ENCODE data around the gene PPP1R26. TPM values are rescaled to one million over a fixed set of nuclear protein-coding genes. Genes with fewer than 3 reads are reported as not detected.
A peak's percentile ranks its signal among the peaks of the same experiment; 100 is the strongest.

The PPP1R26 gene
- total and polyA plus RNA-seq, 9 of the 15 experiments (the other 6 are each of a cell fraction or from before 2014, with no cell fraction given): 0.77 to 26.8 (median 9.3) TPM

- no peaks in the 10 kb centered on the region for H4K20me1 ChIP-seq (replicated peaks; ENCODE audit: control insufficient read depth, insufficient read depth, low read length)
- H2AFZ ChIP-seq (ENCODE audit: low read depth, low read length): no peak overlapping the region
- H3K4me2 ChIP-seq (ENCODE audit: insufficient read depth, low read length): no peak overlapping the region
- intact Hi-C loops (cut with micrococcal nuclease): no loop called here
- 77% methylated on average over 18 of the region's 18 CpGs for WGBS (ENCODE audit: insufficient coverage, low coverage, missing lambda C conversion rate)
- CTCF ChIA-PET (ENCODE audit: low intra/inter-chr PET ratio): no interaction called here
- DNase-seq (ENCODE audit: extremely low read depth in 1 of 4, low spot score in 3 of 4): no peak
- FAIRE-seq: no peak
- peaks cover 22% of the 10 kb centered on the region; the same call in 1 of the 3 replicates for H3K36me3 ChIP-seq (ENCODE audit: control insufficient read depth, insufficient read depth, low read length)
- in situ Hi-C loops (cut with MboI): no loop called here
- peaks cover 2 to 15% of the 10 kb centered on the region in 2 experiments; a peak in 2 of 5 replicates for H3K4me1 ChIP-seq (replicated peaks in 1 of 2; ENCODE audit: control insufficient read depth in 2 of 2, insufficient read depth in 2 of 2, low read length in 2 of 2)
- no peak overlapping the region for H3K4me3 ChIP-seq
- no peak overlapping the region for H3K27ac ChIP-seq (ENCODE audit: extremely low read depth, low read depth, low read length)
- H3K27me3 ChIP-seq (ENCODE audit: control insufficient read depth in 2 of 2, insufficient read depth in 2 of 2, low read length in 2 of 2): no peaks in the 10 kb centered on the region
- no TSS peak for BruUV-seq (replicated peaks)
- TF ChIP-seq SIN3B (IDR thresholded peaks at IDR 0.05; ENCODE audit: low read depth): no peak
- no peak for TF ChIP-seq NFXL1 (CRISPR knock-in tag; IDR thresholded peaks at IDR 0.05)
- TF ChIP-seq NR4A1 (CRISPR knock-in tag; IDR thresholded peaks at IDR 0.05): no peak
- TF ChIP-seq NR4A1 (tag; IDR thresholded peaks at IDR 0.05): no peak
- no peak for TF ChIP-seq CEBPG (CRISPR knock-in tag; IDR thresholded peaks at IDR 0.05)
- no peak for TF ChIP-seq CEBPG (tag; conservative IDR thresholded peaks at IDR 0.05 in 1 of 2, IDR thresholded peaks at IDR 0.05 in 1 of 2)
- TF ChIP-seq HNRNPUL1 (IDR thresholded peaks at IDR 0.05; ENCODE audit: low read length): no peak
- TF ChIP-seq POLR2G (IDR thresholded peaks at IDR 0.05; ENCODE audit: low read depth, low read length): 0 out of 2 replicates have a peak, but pooled peaks have one; percentile 20
- no peak for TF ChIP-seq XRCC3 (IDR thresholded peaks at IDR 0.05)
- TF ChIP-seq GTF2A2 (tag; IDR thresholded peaks at IDR 0.05): no peak
- no peaks in the 10 kb centered on the region for H3K79me2 ChIP-seq (ENCODE audit: control insufficient read depth, insufficient read depth, low read length)
- ATAC-seq: no peak
- H3K9me3 ChIP-seq (replicated peaks; ENCODE audit: control insufficient read depth, insufficient read depth, low read depth, low read length): no peaks in the 10 kb centered on the region
- no peaks in the 10 kb centered on the region for H3K9me1 ChIP-seq (ENCODE audit: control insufficient read depth, insufficient read depth, low read length)
- POLR2A ChIA-PET: interaction anchor here (0.8 to 3.1 kb wide), 3 partner anchors 8 to 16 kb away, joined by 3 to 13 read pairs (median 4); no protein-coding TSS in a partner anchor
- H3K9ac ChIP-seq (ENCODE audit: insufficient read depth in 1 of 2, low read depth in 2 of 2, low read length in 2 of 2): no peak overlapping the region
Observed at GRCh38 chr9:135490980-135491464, 11.4 kb downstream of the PPP1R26 start.

Measured in K562 (cell line).